ENCODE results near the gene OR11L1.

OR11L1 gene

GRCh38 chr1:247797518-247797917, 44.2 kb downstream of the OR11L1 start:
- no peak for DNase-seq
